ENCODE results near the gene MASP1.

MASP1 gene

DNA sequence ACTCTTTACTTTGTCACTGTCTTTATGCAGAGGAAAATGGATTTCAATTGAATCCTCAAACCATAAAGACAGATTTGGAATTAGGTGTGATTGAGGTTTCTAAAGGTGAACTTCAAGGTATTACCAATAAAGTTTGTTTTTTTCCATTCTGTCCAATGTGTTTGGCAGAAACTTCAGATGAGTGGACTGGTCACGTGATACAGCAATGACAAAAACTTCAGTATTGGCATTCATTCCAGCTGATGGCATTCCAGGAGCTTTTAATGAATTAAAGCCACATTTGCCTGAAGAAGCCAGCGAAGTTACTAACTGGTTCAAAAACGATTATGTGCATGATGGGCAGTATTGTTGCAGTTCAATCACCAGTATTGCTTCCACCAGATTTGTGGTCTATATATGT, 4.5 kb upstream of the MASP1 start:
- TF ChIP-seq, protein P1, sequence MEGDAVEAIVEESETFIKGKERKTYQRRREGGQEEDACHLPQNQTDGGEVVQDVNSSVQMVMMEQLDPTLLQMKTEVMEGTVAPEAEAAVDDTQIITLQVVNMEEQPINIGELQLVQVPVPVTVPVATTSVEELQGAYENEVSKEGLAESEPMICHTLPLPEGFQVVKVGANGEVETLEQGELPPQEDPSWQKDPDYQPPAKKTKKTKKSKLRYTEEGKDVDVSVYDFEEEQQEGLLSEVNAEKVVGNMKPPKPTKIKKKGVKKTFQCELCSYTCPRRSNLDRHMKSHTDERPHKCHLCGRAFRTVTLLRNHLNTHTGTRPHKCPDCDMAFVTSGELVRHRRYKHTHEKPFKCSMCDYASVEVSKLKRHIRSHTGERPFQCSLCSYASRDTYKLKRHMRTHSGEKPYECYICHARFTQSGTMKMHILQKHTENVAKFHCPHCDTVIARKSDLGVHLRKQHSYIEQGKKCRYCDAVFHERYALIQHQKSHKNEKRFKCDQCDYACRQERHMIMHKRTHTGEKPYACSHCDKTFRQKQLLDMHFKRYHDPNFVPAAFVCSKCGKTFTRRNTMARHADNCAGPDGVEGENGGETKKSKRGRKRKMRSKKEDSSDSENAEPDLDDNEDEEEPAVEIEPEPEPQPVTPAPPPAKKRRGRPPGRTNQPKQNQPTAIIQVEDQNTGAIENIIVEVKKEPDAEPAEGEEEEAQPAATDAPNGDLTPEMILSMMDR (IDR thresholded peaks at IDR 0.05; ENCODE audit: borderline replicate concordance, control extremely low read depth, extremely low read depth, insufficient read depth, missing control alignments) = no peak
- in situ Hi-C loops (cut with MboI; ENCODE audit: low sequenced_read_pairs, unreplicated experiment) = no loop called here
- DNase-seq (ENCODE audit: low spot score) = no peak

DNA sequence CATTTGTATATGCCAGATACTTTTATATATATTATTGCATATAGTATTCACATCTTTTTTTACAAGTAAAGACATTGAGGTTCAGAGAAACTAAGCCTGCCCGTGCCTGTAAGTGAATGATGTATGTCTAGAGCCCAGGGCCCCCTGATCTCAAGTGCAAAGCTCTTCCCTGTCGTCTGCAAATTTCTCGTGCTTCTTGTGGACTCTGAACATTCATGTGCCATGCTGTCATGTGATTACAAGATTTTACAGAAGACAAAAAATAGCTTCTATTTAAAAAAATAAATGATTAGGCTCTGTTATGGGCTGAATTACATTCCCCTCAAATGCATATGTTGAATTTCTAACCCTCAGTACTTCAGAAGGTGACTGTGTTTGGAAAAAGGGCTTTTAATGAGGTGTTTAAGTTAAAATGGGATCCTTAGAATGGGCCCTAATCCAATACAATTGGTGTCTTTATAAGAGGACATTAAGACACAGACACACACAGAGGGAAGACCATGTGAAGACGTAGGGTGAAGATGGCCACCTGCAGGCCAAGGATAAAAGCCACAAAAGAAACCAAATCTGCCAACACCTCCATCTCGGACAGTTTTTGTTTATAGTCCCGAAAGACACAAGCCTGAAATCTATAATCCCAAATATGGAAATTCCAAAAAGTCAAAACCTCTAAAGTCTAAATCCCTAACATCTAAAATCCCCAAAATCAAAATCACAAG, 3.9 kb upstream of the MASP1 start:
- in situ Hi-C loops (cut with MboI; ENCODE audit: low sequenced_read_pairs, unreplicated experiment) = no loop called here
- TF ChIP-seq, protein P1 (IDR thresholded peaks at IDR 0.05; ENCODE audit: borderline replicate concordance, control extremely low read depth, extremely low read depth, insufficient read depth, missing control alignments) = no peak
- DNase-seq (ENCODE audit: low spot score) = no peak

- no peak for DNase-seq (ENCODE audit: low spot score)
- TF ChIP-seq, protein P1 (IDR thresholded peaks at IDR 0.05; ENCODE audit: borderline replicate concordance, control extremely low read depth, extremely low read depth, insufficient read depth, missing control alignments) = no peak
- in situ Hi-C loops (cut with MboI; ENCODE audit: low sequenced_read_pairs, unreplicated experiment) = no loop called here
These were observed 2.2 kb upstream of the MASP1 start for GRCh38 chr3:187293516-187294430.

DNA sequence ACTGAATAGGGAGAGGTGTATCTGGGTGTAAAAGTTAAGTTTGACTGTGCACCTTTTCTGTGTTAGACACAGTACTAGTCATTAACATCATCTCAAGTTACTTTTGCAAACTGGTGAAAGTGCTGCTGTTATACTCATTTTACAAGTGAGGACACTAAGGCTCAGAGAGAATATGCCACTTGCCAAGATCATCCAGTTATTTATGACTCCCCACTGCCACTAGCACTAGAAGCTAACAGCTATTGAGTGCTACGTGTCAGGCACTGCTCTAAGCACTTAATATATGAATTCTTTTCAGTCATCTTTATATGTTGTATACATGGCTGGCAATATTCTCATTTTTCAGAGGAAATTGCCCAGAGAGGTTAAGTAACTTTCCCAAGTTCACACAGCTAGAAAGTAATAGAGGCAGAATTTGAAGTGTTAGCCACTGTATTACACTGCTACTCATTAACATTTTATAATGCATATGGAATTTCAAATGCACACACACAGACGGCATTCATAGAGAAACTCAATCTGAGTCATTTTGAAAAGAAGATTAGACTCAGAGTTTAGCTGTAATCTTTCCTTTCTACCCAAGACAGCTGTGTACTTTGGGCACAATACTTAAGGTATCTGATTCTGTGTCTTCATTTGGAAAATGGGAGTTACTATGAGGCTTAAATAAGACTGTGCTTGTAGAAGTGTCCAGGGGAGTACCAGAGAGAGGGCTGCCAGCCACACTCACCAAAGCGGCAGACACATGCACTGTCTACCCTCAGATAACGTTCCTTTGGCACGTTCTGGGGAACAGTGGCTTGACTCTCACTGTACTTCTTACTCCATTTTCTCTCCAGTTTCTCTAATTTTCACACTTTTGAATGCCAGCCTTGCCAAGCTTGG, 1.3 kb upstream of the MASP1 start:
- TF ChIP-seq, protein P1 (IDR thresholded peaks at IDR 0.05; ENCODE audit: borderline replicate concordance, control extremely low read depth, extremely low read depth, insufficient read depth, missing control alignments) = no peak
- in situ Hi-C loops (cut with MboI; ENCODE audit: low sequenced_read_pairs, unreplicated experiment) = no loop called here
- no peak for DNase-seq (ENCODE audit: low spot score)

- TF ChIP-seq, protein P1 (IDR thresholded peaks at IDR 0.05; ENCODE audit: borderline replicate concordance, control extremely low read depth, extremely low read depth, insufficient read depth, missing control alignments) = no peak
- no peak for DNase-seq (ENCODE audit: low spot score)
- in situ Hi-C loops (cut with MboI; ENCODE audit: low sequenced_read_pairs, unreplicated experiment) = no loop called here
These were observed 644 bp upstream of the MASP1 start for GRCh38 chr3:187292181-187292580.

DNA sequence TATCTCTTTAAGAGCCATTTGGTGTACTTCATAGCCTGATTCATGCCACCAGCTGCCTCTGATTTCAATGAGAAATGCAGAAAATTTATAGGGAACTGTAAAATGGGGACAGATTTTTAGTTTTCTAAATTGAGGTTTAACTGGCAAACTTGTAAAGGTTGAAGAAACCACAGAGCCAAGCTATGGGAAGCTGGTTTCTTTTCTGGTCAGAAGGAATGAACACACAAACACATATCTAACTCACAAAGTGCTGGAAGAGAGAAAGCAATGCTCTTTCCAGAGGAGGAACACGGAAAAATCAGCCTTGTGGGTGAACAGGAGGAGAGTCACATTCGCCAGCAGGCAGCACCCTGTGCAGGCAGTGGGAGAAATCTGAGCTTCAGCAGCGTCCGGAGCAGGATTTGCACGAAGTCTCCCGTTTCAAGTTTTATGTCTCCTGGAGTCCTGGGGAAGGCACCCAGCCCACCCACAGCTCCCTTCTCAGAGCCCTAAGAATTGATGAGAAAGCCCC, 481 bp downstream of the MASP1 start:
- TF ChIP-seq, protein P1 (IDR thresholded peaks at IDR 0.05; ENCODE audit: borderline replicate concordance, control extremely low read depth, extremely low read depth, insufficient read depth, missing control alignments) = no peak
- in situ Hi-C loops (cut with MboI; ENCODE audit: low sequenced_read_pairs, unreplicated experiment) = no loop called here
- no peak for DNase-seq (ENCODE audit: low spot score)

Data from GM13976 (cell line).